Epithelial cell of esophagus (primary cell): ENCODE measurements around the gene OR51B6.

Experiments used
- DNase-seq: peaks from one replicate; pipeline ENCODE4 v3.0.0; 2010; ENCODE audit warnings: low read depth
- H3K4me3 ChIP-seq: 2 replicates; pipeline ENCODE4 v1.5.1; 2011; ENCODE audit warnings: mild to moderate bottlenecking, low read length, control low read depth
- TF ChIP-seq, protein P1 (sequence below): IDR thresholded peaks from 2 replicates; pipeline ENCODE4 v1.5.1; 2011; ENCODE audit warnings: low read depth, mild to moderate bottlenecking, low read length, control low read depth, inconsistent platforms; ENCODE audit not compliant: insufficient read depth; ENCODE audit errors: missing control alignments

Gene OR51B6

DNA sequence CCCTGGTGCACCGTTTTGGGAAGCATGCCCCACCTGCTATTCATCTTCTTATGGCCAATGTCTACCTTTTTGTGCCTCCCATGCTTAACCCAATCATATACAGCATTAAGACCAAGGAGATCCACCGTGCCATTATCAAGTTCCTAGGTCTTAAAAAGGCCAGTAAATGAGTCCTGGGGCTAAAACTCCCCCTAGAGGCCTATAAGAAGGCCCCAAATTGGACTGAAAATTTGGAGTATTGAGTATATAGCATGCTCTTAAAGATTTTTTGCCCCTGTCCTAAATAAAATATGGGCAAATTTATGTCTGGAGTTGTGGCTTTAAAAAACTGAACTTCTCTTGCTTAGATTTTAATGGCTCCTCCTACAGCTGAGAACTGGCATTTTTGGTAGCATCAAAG, 38.9 kb downstream of the OR51B6 start:
- no peak overlapping the region for H3K4me3 ChIP-seq
- no peak for DNase-seq
- TF ChIP-seq, protein P1, sequence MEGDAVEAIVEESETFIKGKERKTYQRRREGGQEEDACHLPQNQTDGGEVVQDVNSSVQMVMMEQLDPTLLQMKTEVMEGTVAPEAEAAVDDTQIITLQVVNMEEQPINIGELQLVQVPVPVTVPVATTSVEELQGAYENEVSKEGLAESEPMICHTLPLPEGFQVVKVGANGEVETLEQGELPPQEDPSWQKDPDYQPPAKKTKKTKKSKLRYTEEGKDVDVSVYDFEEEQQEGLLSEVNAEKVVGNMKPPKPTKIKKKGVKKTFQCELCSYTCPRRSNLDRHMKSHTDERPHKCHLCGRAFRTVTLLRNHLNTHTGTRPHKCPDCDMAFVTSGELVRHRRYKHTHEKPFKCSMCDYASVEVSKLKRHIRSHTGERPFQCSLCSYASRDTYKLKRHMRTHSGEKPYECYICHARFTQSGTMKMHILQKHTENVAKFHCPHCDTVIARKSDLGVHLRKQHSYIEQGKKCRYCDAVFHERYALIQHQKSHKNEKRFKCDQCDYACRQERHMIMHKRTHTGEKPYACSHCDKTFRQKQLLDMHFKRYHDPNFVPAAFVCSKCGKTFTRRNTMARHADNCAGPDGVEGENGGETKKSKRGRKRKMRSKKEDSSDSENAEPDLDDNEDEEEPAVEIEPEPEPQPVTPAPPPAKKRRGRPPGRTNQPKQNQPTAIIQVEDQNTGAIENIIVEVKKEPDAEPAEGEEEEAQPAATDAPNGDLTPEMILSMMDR, result no peak

DNA sequence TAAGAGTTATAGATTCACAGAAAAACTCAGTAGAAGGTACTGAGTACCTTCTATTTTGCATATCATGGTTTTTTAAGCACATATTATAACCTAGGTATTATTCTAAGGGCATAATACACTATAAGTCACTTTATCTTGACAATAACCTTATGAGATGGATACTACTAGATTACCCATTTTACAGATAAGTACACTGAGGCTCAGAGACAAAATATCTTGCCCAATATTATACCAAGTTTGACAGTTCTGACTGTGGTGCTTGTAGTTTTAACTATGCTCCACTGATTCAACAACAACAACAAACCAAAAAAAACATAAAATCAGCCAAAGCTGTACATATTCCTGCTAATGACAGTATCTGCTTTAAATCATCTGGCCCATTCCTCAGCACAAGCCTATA, 42.8 kb downstream of the OR51B6 start:
- H3K4me3 ChIP-seq, result no peak overlapping the region
- TF ChIP-seq, protein P1, result no peak
- no peak for DNase-seq

DNA sequence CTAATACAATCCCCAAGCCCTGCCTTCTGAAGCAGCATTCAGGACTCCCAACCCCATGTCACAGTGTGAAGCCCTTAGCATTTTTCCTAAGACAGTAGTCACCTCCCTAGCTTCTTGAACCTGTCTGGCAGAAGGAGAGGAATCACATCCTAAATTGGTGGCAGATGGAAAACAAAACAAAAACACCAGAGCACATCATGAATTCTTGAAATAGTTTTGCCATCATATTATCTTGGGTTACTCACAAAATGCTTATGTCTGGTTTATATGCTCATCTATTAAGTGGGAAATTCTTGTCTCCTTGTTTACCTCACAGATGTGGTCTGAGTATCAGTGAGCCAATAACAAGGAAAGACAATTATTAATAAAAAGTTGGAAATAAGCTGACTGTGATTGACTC, 47.6 kb downstream of the OR51B6 start:
- DNase-seq, result no peak
- TF ChIP-seq, protein P1, result no peak
- H3K4me3 ChIP-seq, result no peak overlapping the region
